Gastrocnemius medialis (tissue), 4 donors: ENCODE measurements around the gene NTRK3. TPM values are rescaled to one million over a fixed set of nuclear protein-coding genes. Genes with fewer than 3 reads are reported as not detected.

Experiments
- ATAC-seq, 2 donors: fragments of 150-250 bp; one replicate each; pipeline ENCODE4 v1.9.1; 2016
- DNase-seq, 2 donors: peaks; one replicate each; pipeline ENCODE4 v3.0.0-alpha.2; 2019
- H3K27ac ChIP-seq, 4 donors: fragments of 200-600 bp; sonication (generic); 1 replicate in 1 of 4; 2 replicates in 3 of 4; pipeline ENCODE4 v1.5.1; 2016 to 2018; ENCODE audit warnings: mild to moderate bottlenecking in 2 of 4, moderate library complexity in 1 of 4
- H3K27me3 ChIP-seq, 3 donors: fragments of 200-600 bp; sonication (generic) in 2 of 3; 1 replicate in 1 of 3; 2 replicates in 2 of 3; pipeline versions ENCODE4 v1.5.1 to v1.6.0; 2016 to 2019; ENCODE audit warnings: mild to moderate bottlenecking in 1 of 3, moderate library complexity in 1 of 3
- H3K36me3 ChIP-seq, 2 donors: fragments of 200-600 bp; sonication (generic) in 1 of 2; one replicate each; pipeline ENCODE4 v1.5.1; 2017 to 2018
- H3K4me1 ChIP-seq, 2 donors: fragments of 200-600 bp; sonication (generic) in 1 of 2; one replicate each; pipeline ENCODE4 v1.5.1; 2016 to 2017; ENCODE audit warnings: mild to moderate bottlenecking in 2 of 2
- H3K4me3 ChIP-seq, 4 donors: fragments of 200-600 bp; sonication (generic) in 3 of 4; 1 replicate in 1 of 4; 2 replicates in 3 of 4; pipeline ENCODE4 v1.5.1; 2016 to 2019; ENCODE audit warnings: mild to moderate bottlenecking in 2 of 4
- H3K9me3 ChIP-seq, 3 donors: fragments of 200-600 bp; sonication (generic) in 2 of 3; 1 replicate in 1 of 3; 2 replicates in 2 of 3; pipeline ENCODE4 v1.5.1; 2016 to 2019
- POLR2A ChIP-seq, 2 donors: fragments of 450-650 bp; IDR thresholded peaks; one replicate each; pipeline ENCODE4 v1.6.1; 2017; ENCODE audit warnings: antibody characterized with exemption in 2 of 2, mild to moderate bottlenecking in 2 of 2, moderate library complexity in 2 of 2
- in situ Hi-C, 4 donors: fragments of 200-750 bp; cut with MboI; loops; one replicate each; pipeline versions ENCODE4 v1.15.0 to v1.8.0; 2017; ENCODE audit warnings: low sequenced_read_pairs in 4 of 4
- intact Hi-C: fragments of 100-400 bp; cut with DNase I; formaldehyde crosslinking; loops from one replicate; pipeline ENCODE4 v1.15.1; 2023; ENCODE audit warnings: low total_unique reads
- total RNA-seq, 4 donors: library from RNA; depleted of rRNA; stranded (reverse); fragments of >200 nt; gene quantifications; one replicate each; pipeline versions ENCODE4 v1.1.0 to v1.2.3, GENCODE V29; 2016
- TF ChIP-seq, protein P1 (sequence below), 5 experiments: fragments of 450-650 bp in 3 of 5; fragments of 200-600 bp in 2 of 5; sonication (generic) in 2 of 5; IDR thresholded peaks in 4 of 5; conservative IDR thresholded peaks in 1 of 5; 1 replicate in 4 of 5; 2 replicates in 1 of 5; pipeline ENCODE4 v1.5.1; 2016 to 2019; ENCODE audit warnings: antibody characterized with exemption in 5 of 5, mild to moderate bottlenecking in 3 of 5, moderate library complexity in 3 of 5

NTRK3 gene
- total RNA-seq, 4 donors from 2014 or later = 0.61 to 2.7 (median 0.77) TPM

DNA sequence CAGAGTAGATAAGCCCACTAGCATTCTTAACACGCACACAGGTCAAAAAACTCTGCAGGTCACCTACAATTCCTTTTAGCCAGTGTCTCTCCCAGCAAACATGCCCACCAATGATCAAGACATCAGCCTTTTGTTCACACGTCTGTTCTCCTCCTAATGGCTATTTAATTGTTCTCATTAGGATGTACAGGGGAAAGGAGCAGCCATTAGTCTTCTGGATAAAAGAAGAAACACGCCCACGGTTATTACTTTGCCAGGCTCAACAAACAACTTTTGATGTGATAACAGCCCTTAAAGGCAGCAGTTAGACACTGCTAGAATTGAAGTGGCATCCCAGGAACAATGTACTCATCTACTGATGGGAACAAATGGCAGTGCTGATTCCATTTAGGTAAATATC lies 108.8 kb downstream of the NTRK3 start:
- H3K4me1 ChIP-seq = no peaks in the 10 kb centered on the region
- no peak for DNase-seq
- intact Hi-C loops (no loop called here), in situ Hi-C loops (no loop called here)
- no peak overlapping the region for H3K27ac ChIP-seq
- H3K36me3 ChIP-seq = no peaks in the 10 kb centered on the region
- ATAC-seq = no peak
- no peaks in the 10 kb centered on the region for H3K9me3 ChIP-seq
- no peak overlapping the region for H3K4me3 ChIP-seq
- H3K27me3 ChIP-seq = peaks cover 0 to 3% (median 0%) of the 10 kb centered on the region in 3 donors
- TF ChIP-seq, protein P1, sequence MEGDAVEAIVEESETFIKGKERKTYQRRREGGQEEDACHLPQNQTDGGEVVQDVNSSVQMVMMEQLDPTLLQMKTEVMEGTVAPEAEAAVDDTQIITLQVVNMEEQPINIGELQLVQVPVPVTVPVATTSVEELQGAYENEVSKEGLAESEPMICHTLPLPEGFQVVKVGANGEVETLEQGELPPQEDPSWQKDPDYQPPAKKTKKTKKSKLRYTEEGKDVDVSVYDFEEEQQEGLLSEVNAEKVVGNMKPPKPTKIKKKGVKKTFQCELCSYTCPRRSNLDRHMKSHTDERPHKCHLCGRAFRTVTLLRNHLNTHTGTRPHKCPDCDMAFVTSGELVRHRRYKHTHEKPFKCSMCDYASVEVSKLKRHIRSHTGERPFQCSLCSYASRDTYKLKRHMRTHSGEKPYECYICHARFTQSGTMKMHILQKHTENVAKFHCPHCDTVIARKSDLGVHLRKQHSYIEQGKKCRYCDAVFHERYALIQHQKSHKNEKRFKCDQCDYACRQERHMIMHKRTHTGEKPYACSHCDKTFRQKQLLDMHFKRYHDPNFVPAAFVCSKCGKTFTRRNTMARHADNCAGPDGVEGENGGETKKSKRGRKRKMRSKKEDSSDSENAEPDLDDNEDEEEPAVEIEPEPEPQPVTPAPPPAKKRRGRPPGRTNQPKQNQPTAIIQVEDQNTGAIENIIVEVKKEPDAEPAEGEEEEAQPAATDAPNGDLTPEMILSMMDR (IDR thresholded peaks at IDR 0.05 in 4 of 5, conservative IDR thresholded peaks at IDR 0.05 in 1 of 5) = no peak
- TF ChIP-seq POLR2A (IDR thresholded peaks at IDR 0.05) = no peak

DNA sequence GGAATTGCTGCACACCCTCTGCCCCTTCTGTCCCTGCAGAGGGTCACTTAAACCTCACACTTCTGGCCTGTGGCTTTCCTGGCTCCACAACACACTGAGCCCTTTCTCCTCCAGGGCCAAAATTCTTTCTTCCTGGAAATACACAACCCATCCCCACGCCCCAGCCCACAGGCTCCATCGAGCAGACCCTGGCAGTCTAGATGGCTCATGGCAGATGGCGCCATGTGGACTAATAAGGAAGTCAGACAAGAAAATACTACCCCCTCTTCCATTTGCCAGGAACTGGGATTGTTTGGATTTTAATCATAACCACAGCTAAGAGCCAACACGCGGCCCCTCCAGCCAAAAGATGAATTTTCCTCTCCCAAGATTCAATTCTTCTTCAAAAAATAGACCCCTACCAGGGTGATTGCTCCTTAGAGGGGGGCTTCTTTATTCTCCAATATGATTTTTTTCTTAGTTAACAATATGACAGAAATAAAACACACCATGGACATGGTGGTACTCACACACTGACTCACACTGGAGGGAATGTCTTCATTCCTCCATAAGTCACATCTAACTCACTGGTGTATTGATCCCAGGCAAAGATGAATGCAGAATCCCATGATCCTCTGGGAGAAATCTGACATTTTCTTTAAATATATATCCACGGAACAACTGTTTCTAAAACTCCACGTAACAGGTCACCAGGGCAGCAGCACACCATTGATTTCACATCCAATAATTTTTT lies 111.5 kb downstream of the NTRK3 start:
- intact Hi-C loops = no loop called here
- TF ChIP-seq, protein P1 (IDR thresholded peaks at IDR 0.05 in 4 of 5, conservative IDR thresholded peaks at IDR 0.05 in 1 of 5) = no peak
- no peak for TF ChIP-seq POLR2A (IDR thresholded peaks at IDR 0.05)
- no peaks in the 10 kb centered on the region for H3K4me1 ChIP-seq
- no peaks in the 10 kb centered on the region for H3K9me3 ChIP-seq
- H3K4me3 ChIP-seq = no peak overlapping the region
- DNase-seq (no peak), ATAC-seq (no peak)
- no peaks in the 10 kb centered on the region for H3K36me3 ChIP-seq
- peaks cover 0 to 3% (median 0%) of the 10 kb centered on the region in 3 donors for H3K27me3 ChIP-seq
- in situ Hi-C loops = no loop called here
- no peak overlapping the region for H3K27ac ChIP-seq

DNA sequence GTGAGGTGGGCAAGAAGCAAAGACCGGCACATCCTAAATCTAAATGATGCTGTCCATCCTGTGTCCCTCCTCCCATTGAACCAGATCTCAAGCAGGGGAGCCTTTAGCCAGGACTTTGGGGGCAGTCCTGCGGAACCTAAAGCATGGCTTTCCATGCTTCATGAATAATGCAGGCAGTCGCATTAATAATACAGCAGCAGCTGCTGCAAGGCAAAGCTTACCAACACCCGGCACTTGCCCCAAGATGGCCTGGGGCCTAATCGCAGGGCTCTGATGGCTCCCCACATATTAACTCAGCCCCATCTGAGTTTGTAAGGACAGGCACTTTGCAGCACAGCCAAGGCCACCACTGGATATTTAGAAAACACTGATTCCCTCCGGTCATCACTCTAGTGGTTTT lies 114.4 kb downstream of the NTRK3 start:
- ATAC-seq (no peak), DNase-seq (no peak)
- in situ Hi-C loops (no loop called here), intact Hi-C loops (no loop called here)
- Histone ChIP-seq H3K27me3 (no peaks in the 10 kb centered on the region), H3K4me1 (no peaks in the 10 kb centered on the region), H3K9me3 (no peaks in the 10 kb centered on the region), H3K36me3 (no peaks in the 10 kb centered on the region), H3K27ac (no peak overlapping the region), H3K4me3 (no peak overlapping the region)
- TF ChIP-seq POLR2A (IDR thresholded peaks at IDR 0.05) = no peak
- TF ChIP-seq, protein P1 (IDR thresholded peaks at IDR 0.05 in 4 of 5, conservative IDR thresholded peaks at IDR 0.05 in 1 of 5) = no peak

DNA sequence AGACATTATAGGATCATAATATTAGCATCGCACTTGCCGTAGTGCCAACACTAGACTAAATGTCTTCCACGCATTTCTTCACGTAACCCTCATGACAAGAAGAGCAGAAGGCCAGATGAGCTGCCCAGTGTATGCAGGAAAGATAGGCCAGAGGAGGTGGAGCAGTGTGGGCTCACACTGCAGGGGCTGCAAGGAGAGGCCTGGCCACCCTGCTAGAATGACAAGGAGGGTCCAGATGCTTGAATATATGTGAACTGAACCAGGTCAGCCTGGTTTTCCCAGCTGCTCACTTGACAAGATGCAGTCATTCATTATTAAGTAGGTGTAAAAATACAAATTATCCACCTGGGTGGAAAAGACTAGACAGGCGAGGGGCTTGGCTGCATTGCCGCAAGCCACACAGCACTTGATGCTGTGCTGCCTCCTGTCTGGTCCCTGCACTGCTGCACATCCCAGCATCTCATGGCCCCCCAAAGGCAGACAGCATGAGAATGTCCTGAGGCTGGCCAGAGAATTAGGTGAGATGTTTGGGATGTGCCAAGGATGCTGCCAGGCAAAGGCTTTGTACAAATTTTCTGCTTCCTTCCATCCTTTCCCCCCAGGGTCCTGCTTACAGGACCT lies 115.2 kb downstream of the NTRK3 start:
- Histone ChIP-seq H3K4me3 (no peak overlapping the region), H3K36me3 (no peaks in the 10 kb centered on the region), H3K27me3 (no peaks in the 10 kb centered on the region), H3K9me3 (no peaks in the 10 kb centered on the region), H3K4me1 (no peaks in the 10 kb centered on the region), H3K27ac (no peak overlapping the region)
- intact Hi-C loops = no loop called here
- ATAC-seq = no peak
- in situ Hi-C loops = no loop called here
- DNase-seq = no peak
- no peak for TF ChIP-seq POLR2A (IDR thresholded peaks at IDR 0.05)
- TF ChIP-seq, protein P1 (IDR thresholded peaks at IDR 0.05 in 4 of 5, conservative IDR thresholded peaks at IDR 0.05 in 1 of 5) = no peak
